T-helper 22 cell (primary cell): ENCODE measurements around the gene IFNA5.

Source experiments
- DNase-seq: peaks from one replicate; pipeline ENCODE4 v3.0.0-alpha.2; 2020; ENCODE audit warnings: low read depth

IFNA5 gene

GRCh38 chr9:21294364-21294774 lies 10.7 kb downstream of the IFNA5 start:
- DNase-seq, result no peak

GRCh38 chr9:21289848-21290247 lies 15.3 kb downstream of the IFNA5 start:
- no peak for DNase-seq

GRCh38 chr9:21287280-21287679 lies 17.8 kb downstream of the IFNA5 start:
- DNase-seq, result no peak

- no peak for DNase-seq
These were observed 18.5 kb downstream of the IFNA5 start for GRCh38 chr9:21286659-21287058.

GRCh38 chr9:21286099-21286498 lies 19.0 kb downstream of the IFNA5 start:
- no peak for DNase-seq

GRCh38 chr9:21281275-21281674 lies 23.8 kb downstream of the IFNA5 start:
- no peak for DNase-seq

- DNase-seq, result no peak
These were observed 36.8 kb downstream of the IFNA5 start for GRCh38 chr9:21268347-21268657.

GRCh38 chr9:21267485-21268346 lies 37.4 kb downstream of the IFNA5 start:
- no peak for DNase-seq

GRCh38 chr9:21266733-21267484 lies 38.2 kb downstream of the IFNA5 start:
- DNase-seq, result no peak

GRCh38 chr9:21265421-21266189 lies 39.5 kb downstream of the IFNA5 start:
- DNase-seq, result no peak

GRCh38 chr9:21255538-21256212 lies 49.4 kb downstream of the IFNA5 start:
- no peak for DNase-seq
